Left lung (tissue), 10 donors: ENCODE results near the gene LEO1. TPM values are rescaled to one million over a fixed set of nuclear protein-coding genes. Genes with fewer than 3 reads are reported as not detected.

ENCODE experiments used
- ATAC-seq: fragments of 200-7000 bp; cut with Tn5 transposase; one replicate; pipeline ENCODE4 v1.9.1; 2020; ENCODE audit warnings: moderate library complexity
- DNase-seq, 4 donors: peaks; one replicate each; pipeline ENCODE4 v3.0.0-alpha.2; 2013 to 2020
- H3K27ac ChIP-seq, 2 donors: fragments of 200-600 bp; sonication (generic) in 1 of 2; one replicate each; pipeline versions ENCODE4 v1.5.0 to v1.8.0; 2020 to 2021
- H3K27me3 ChIP-seq, 2 donors: fragments of 200-600 bp; sonication (generic) in 1 of 2; one replicate each; pipeline versions ENCODE4 v1.5.0 to v1.8.0; 2020 to 2021
- H3K36me3 ChIP-seq, 2 donors: fragments of 200-600 bp; sonication (generic) in 1 of 2; one replicate each; pipeline versions ENCODE4 v1.5.0 to v1.8.0; 2020 to 2021
- H3K4me1 ChIP-seq, 2 donors: fragments of 200-600 bp; one replicate each; pipeline ENCODE4 v1.8.0; 2021
- H3K4me3 ChIP-seq, 2 donors: fragments of 200-600 bp; sonication (generic) in 1 of 2; one replicate each; pipeline versions ENCODE4 v1.5.0 to v1.8.0; 2020 to 2021; ENCODE audit warnings: mild to moderate bottlenecking in 1 of 2
- H3K9me3 ChIP-seq, 2 donors: fragments of 200-600 bp; sonication (generic) in 1 of 2; one replicate each; pipeline versions ENCODE4 v1.5.0 to v1.8.0; 2020 to 2021
- CTCF ChIP-seq, 2 donors: fragments of 200-600 bp; sonication (generic) in 1 of 2; IDR thresholded peaks; one replicate each; pipeline versions ENCODE4 v1.5.0 to v1.8.0; 2021; ENCODE audit warnings: antibody characterized with exemption in 2 of 2
- intact Hi-C, 2 donors: fragments of 100-400 bp; cut with DNase I; formaldehyde crosslinking; loops; one replicate each; pipeline versions ENCODE4 v1.11.2 to v1.14.2; 2022
- polyA plus RNA-seq, 6 donors: library from polyadenylated mRNA; unstranded; fragments of 120-200 nt; gene quantifications; one replicate each; pipeline ENCODE4 v1.2.1, GENCODE V29; 2013; ENCODE audit not compliant: insufficient read length in 6 of 6
- total RNA-seq, 2 donors: library from RNA; stranded (reverse); fragmentation: NEBNext Ultra II Directional; extraction: Animal tissue kit (Norgen Biotek cat#: 25700); gene quantifications; one replicate each; pipeline ENCODE4 v1.2.1, GENCODE V29; 2021
- donor health status: DM: no; HTN: yes; CAD: no.
- donor health status: DM: no; HTN: no; CAD: no.

The LEO1 gene
- total and polyA plus RNA-seq, 8 donors, result 14.3 to 34.3 (median 30.5) TPM

- Histone ChIP-seq H3K4me3 (peak overlapping the region in 1 of 2 donors; percentile 11), H3K9me3 (no peaks in the 10 kb centered on the region), H3K27me3 (no peaks in the 10 kb centered on the region), H3K4me1 (peaks cover 0 to 18% of the 10 kb centered on the region in 2 donors), H3K36me3 (no peaks in the 10 kb centered on the region), H3K27ac (peak overlapping the region; percentile 21 to 41)
- DNase-seq (peak in 2 of 4 donors; percentile 29 to 56), ATAC-seq (peak; percentile 91)
- intact Hi-C loops, result loop anchor here in 1 of 2 donors (5.0 kb wide), 1 partner anchor 160 kb away; no protein-coding TSS in a partner anchor
- peak; percentile 38 to 49 for TF ChIP-seq CTCF (IDR thresholded peaks at IDR 0.05)
Measured at GRCh38 chr15:51982013-51982769, 10.6 kb upstream of the LEO1 start.

- Histone ChIP-seq H3K9me3 (no peaks in the 10 kb centered on the region), H3K36me3 (no peaks in the 10 kb centered on the region), H3K4me1 (peaks cover 11 to 25% of the 10 kb centered on the region in 2 donors), H3K4me3 (no peak overlapping the region), H3K27ac (no peak overlapping the region), H3K27me3 (no peaks in the 10 kb centered on the region)
- ATAC-seq (no peak), DNase-seq (no peak)
- intact Hi-C loops, result no loop called here
- TF ChIP-seq CTCF (IDR thresholded peaks at IDR 0.05), result no peak
Measured at GRCh38 chr15:51973775-51974174, 2.2 kb upstream of the LEO1 start.

- H3K27me3 ChIP-seq, result no peaks in the 10 kb centered on the region
- DNase-seq (no peak), ATAC-seq (no peak)
- TF ChIP-seq CTCF (IDR thresholded peaks at IDR 0.05), result no peak
- H3K4me3 ChIP-seq, result no peak overlapping the region
- peaks cover 11 to 25% of the 10 kb centered on the region in 2 donors for H3K4me1 ChIP-seq
- H3K9me3 ChIP-seq, result peaks cover 0 to under 1% of the 10 kb centered on the region in 2 donors
- no peaks in the 10 kb centered on the region for H3K36me3 ChIP-seq
- no peak overlapping the region for H3K27ac ChIP-seq
- intact Hi-C loops, result no loop called here
Measured at GRCh38 chr15:51973220-51973619, 1.6 kb upstream of the LEO1 start.

- DNase-seq (no peak), ATAC-seq (peak; percentile 9)
- Histone ChIP-seq H3K9me3 (peaks cover 0 to 17% of the 10 kb centered on the region in 2 donors), H3K4me3 (peak overlapping the region; percentile 73 to 98), H3K36me3 (no peaks in the 10 kb centered on the region), H3K27ac (peak overlapping the region; percentile 88), H3K27me3 (no peaks in the 10 kb centered on the region), H3K4me1 (peaks cover 11 to 25% of the 10 kb centered on the region in 2 donors)
- TF ChIP-seq CTCF (IDR thresholded peaks at IDR 0.05), result no peak
- intact Hi-C loops, result no loop called here
Measured at GRCh38 chr15:51971032-51971374, 575 bp downstream of the LEO1 start.

- no peak overlapping the region for H3K27ac ChIP-seq
- TF ChIP-seq CTCF (IDR thresholded peaks at IDR 0.05), result no peak
- DNase-seq (no peak), ATAC-seq (no peak)
- no peaks in the 10 kb centered on the region for H3K27me3 ChIP-seq
- peaks cover 0 to 6% of the 10 kb centered on the region in 2 donors for H3K36me3 ChIP-seq
- peaks cover 0 to 17% of the 10 kb centered on the region in 2 donors for H3K9me3 ChIP-seq
- H3K4me1 ChIP-seq, result peaks cover 11 to 25% of the 10 kb centered on the region in 2 donors
- intact Hi-C loops, result no loop called here
- peak overlapping the region in 1 of 2 donors; percentile 73 for H3K4me3 ChIP-seq
Measured at GRCh38 chr15:51970132-51970817, 1.3 kb downstream of the LEO1 start.
